Occipital lobe (tissue), 2 donors: ENCODE measurements around the gene CD58. TPM values are rescaled to one million over a fixed set of nuclear protein-coding genes. Genes with fewer than 3 reads are reported as not detected.
A peak's percentile ranks its signal among the peaks of the same experiment; 100 is the strongest.

Experiments
- DNase-seq: peaks from one replicate; lab custom pipeline; 2025; lab: John Stamatoyannopoulos, UW
- total RNA-seq: library from RNA; depleted of rRNA; stranded (reverse); fragments of >200 nt; gene quantifications from one replicate; pipeline ENCODE4 v1.2.3, GENCODE V29; 2014

The CD58 gene
- total RNA-seq, 1 donor from 2014 or later: 7.3 TPM

- no peak for DNase-seq
Observed at GRCh38 chr1:116510361-116510760, 60.5 kb downstream of the CD58 start.

- no peak for DNase-seq
Observed at GRCh38 chr1:116508984-116509980, 61.5 kb downstream of the CD58 start.

GRCh38 chr1:116508085-116508983, 62.5 kb downstream of the CD58 start:
- DNase-seq: no peak

DNA sequence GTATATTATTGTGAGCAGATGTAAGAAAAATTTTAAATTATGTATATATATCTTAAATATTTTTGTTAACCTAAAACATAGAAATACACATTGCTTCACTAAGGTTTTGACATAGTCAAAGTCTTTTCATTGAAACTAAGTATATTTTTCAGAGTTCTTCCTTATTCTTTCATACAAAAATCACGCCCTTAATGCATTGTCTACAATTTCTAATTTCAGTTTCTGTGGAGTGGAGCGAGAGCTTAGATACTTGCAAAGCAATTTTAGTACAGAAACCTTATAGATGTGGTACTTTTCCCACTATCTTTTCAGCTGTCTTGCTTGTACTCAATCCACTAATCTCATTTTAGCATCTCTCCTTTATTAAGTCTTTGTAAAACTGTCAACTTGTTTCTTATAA, 63.2 kb downstream of the CD58 start:
- DNase-seq: no peak

- no peak for DNase-seq
Observed at GRCh38 chr1:116506132-116507004, 64.5 kb downstream of the CD58 start.

GRCh38 chr1:116504308-116505156, 66.3 kb downstream of the CD58 start:
- no peak for DNase-seq

DNA sequence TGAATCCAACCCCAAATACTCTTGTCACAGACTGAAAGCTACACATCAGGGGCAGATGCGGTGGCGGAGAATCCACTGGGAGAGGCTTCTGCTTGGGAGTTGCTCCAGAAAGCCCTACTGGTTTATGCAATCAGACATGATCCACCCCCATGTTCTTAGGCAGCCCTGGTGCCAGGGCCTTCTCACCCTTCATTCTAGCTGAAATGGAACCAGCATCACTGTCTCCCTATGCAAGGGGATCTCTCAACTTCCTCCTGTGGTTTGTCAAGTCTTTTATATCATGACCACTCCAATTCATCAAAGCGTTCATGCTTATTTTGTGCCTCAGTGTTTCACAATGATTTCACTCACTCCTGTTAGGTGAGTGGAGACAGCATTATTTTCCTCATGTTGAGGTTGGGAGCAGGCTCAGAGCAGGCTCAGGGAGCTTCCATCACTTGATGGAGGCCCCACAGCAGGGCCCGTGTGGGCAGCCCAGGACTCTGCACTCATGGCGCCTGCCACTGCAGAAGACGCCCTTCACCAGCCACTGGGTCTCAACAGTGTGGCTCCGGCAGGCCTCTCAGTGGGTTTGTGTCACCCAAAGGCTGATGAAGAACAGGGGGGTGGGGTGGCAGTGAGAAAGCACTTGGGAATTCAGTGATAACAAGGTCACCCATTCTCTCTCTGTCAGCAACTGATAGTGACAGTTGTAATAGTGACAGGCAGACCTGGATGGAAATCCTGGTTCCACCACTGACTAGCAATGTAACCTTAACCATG, 67.1 kb downstream of the CD58 start:
- no peak for DNase-seq

- DNase-seq: no peak
Observed at GRCh38 chr1:116502671-116503314, 68.0 kb downstream of the CD58 start.

GRCh38 chr1:116501870-116502244, 69.0 kb downstream of the CD58 start:
- DNase-seq: no peak

GRCh38 chr1:116501125-116501869, 69.5 kb downstream of the CD58 start:
- no peak for DNase-seq

DNA sequence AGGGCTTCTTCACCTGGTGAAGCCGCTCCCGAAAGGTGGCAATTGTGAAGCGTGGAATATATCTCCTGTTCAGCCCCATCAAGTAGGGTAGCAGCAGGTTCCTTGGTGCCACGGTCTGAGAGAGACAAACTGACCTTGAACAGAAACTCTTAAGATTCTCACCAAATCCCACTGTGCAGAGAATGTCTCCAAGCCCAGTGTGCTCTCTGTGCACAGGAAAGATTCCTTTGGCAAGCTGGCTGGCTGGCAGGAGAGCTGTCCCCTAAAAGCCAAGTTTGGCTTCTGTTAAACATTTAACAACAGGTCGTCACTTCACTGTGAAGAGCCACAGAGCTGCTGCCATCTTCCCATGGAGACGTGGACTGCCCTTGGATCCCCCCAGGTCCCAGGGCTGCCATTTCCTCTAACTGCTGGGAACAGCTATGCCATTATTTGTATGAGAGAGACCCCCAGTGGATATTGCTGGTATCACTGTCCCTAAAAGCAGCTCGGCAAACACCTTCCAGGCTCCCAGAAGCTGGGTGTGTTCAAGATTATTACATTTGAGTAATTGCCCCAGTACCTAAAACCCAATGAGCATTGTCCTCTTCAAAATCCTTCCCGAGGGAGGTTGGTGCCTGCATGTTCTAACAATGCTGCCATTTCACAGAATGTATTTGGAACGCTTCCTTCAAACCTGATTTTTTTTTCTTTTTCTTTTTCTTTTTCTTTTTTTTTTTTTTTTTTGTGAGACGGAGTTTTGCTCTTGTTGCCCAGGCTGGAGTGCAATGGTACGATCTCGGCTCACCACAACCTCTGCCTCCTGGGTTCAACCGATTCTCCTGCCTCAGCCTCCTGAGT, 71.8 kb downstream of the CD58 start:
- DNase-seq: peak; percentile 41

DNA sequence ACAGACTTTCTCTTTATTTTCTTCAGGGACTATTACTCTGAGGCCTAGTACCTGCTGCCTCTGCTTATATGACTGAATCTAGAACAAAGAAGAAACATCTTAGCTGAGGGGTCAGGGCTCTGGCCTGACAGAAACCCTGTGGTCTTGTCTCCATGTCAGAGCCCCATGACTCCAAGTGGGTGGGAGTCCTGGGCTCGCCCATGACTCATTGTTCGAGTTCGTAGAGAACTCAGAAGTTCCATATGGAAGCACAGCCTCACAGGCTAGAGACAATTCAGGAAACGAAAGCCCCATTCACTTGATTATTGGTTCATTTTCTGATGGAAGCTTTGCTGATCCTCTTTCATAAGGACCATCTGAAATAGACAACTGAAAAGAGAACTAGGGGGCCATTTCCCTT, 73.2 kb downstream of the CD58 start:
- no peak for DNase-seq

GRCh38 chr1:116496898-116497297, 73.9 kb downstream of the CD58 start:
- no peak for DNase-seq

GRCh38 chr1:116496380-116496779, 74.4 kb downstream of the CD58 start:
- DNase-seq: no peak

DNA sequence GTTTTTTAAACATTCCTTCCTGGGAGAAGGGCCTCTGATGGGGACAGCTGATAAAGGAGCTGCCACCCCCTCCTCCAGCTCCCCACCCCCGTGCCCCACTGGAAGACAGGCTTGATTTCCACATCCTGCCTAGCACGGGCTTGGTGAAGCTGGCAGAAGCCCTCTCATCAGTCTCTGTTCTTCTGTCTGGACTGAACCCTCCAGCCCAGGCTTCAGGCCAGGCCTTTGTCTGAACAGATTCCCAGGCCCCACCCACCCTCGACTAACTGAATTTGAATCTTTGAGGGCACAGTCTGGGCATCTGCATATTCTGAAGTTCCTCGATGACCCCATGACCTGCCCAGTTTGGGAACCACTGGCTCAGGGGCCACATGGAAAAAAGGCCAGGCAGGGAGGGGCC, 75.3 kb downstream of the CD58 start:
- DNase-seq: no peak

- DNase-seq: no peak
Observed at GRCh38 chr1:116494745-116495144, 76.1 kb downstream of the CD58 start.

DNA sequence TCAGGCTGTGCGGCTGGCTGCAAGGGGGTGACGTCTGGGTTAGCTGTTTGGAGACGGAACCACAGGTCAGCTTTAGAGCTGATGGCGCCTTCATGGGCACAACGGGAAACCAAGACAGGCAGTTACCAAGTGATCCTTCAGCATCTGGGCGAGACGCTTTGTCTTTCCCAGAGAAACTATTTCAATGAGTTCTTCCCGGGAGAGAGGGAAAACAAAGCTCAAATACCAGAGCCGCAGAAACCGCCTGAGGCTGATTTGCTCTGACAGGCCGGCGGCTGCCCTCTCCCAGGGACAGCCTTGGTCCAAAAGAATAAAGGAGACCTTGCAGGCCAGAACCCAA, 76.5 kb downstream of the CD58 start:
- no peak for DNase-seq
